ENCODE results near the gene CHST4.
"Not testable (repeated sequence)": the region's sequence is repeated elsewhere in the genome, so short reads cannot be mapped to it uniquely, and the experiment has no call there.

CHST4 gene

GRCh38 chr16:71524566-71525553, 1.4 kb upstream of the CHST4 start:
- DNase-seq (ENCODE audit: low spot score) (no peak), FAIRE-seq (no peak)

- no peak for DNase-seq (ENCODE audit: low spot score)
- FAIRE-seq = no peak
These were observed 2.0 kb downstream of the CHST4 start for GRCh38 chr16:71528257-71528656.

GRCh38 chr16:71528863-71529262, 2.6 kb downstream of the CHST4 start:
- DNase-seq (ENCODE audit: low spot score) (no peak), FAIRE-seq (no peak)

- FAIRE-seq (no peak), DNase-seq (ENCODE audit: low spot score) (no peak)
These were observed 6.1 kb downstream of the CHST4 start for GRCh38 chr16:71532366-71532765.

GRCh38 chr16:71536752-71537499, 10.7 kb downstream of the CHST4 start:
- no peak for FAIRE-seq

GRCh38 chr16:71537643-71538042, 11.4 kb downstream of the CHST4 start:
- FAIRE-seq = no peak

More at GRCh38 chr16:71536752-71537499, 10.7 kb downstream of the CHST4 start:
- DNase-seq (ENCODE audit: low spot score) = no peak

GRCh38 chr16:71542377-71542776, 16.2 kb downstream of the CHST4 start:
- peak; percentile 69 for DNase-seq (ENCODE audit: low spot score)
- FAIRE-seq = no peak

More at GRCh38 chr16:71537643-71538042, 11.4 kb downstream of the CHST4 start:
- peak; percentile 63 for DNase-seq (ENCODE audit: low spot score)

- FAIRE-seq (no peak), DNase-seq (ENCODE audit: low spot score) (no peak)
These were observed 20.9 kb downstream of the CHST4 start for GRCh38 chr16:71547168-71547567.

GRCh38 chr16:71552698-71553503, 26.7 kb downstream of the CHST4 start:
- peak; percentile 5 for FAIRE-seq
- peak; percentile 14 for DNase-seq (ENCODE audit: low spot score)

- DNase-seq (ENCODE audit: low spot score) = no peak
- FAIRE-seq = no peak
These were observed 29.1 kb downstream of the CHST4 start for GRCh38 chr16:71555230-71555891.

- FAIRE-seq (no peak), DNase-seq (ENCODE audit: low spot score) (no peak)
These were observed 31.1 kb downstream of the CHST4 start for GRCh38 chr16:71557299-71557698.

- FAIRE-seq (no peak), DNase-seq (ENCODE audit: low spot score) (no peak)
These were observed 31.8 kb downstream of the CHST4 start for GRCh38 chr16:71557954-71558582.

GRCh38 chr16:71559855-71560254, 33.6 kb downstream of the CHST4 start:
- no peak for FAIRE-seq

GRCh38 chr16:71561886-71562285, 35.7 kb downstream of the CHST4 start:
- DNase-seq (ENCODE audit: low spot score); FAIRE-seq: not testable (repeated sequence)

More at GRCh38 chr16:71559855-71560254, 33.6 kb downstream of the CHST4 start:
- DNase-seq (ENCODE audit: low spot score) = no peak

GRCh38 chr16:71562552-71562951, 36.3 kb downstream of the CHST4 start:
- FAIRE-seq (no peak), DNase-seq (ENCODE audit: low spot score) (no peak)

- no peak for DNase-seq (ENCODE audit: low spot score)
- FAIRE-seq = peak; percentile 87
These were observed 38.2 kb downstream of the CHST4 start for GRCh38 chr16:71564335-71564967.

- DNase-seq (ENCODE audit: low spot score) (no peak), FAIRE-seq (no peak)
These were observed 39.8 kb downstream of the CHST4 start for GRCh38 chr16:71565812-71566700.

GRCh38 chr16:71567931-71568330, 41.7 kb downstream of the CHST4 start:
- FAIRE-seq (no peak), DNase-seq (ENCODE audit: low spot score) (no peak)

- DNase-seq (ENCODE audit: low spot score) = no peak
- no peak for FAIRE-seq
These were observed 42.3 kb downstream of the CHST4 start for GRCh38 chr16:71568551-71568950.

Data from urothelium cell line (cell line).